Adipose tissue (tissue), 3 donors: ENCODE measurements around the gene OR2T4. TPM values are rescaled to one million over a fixed set of nuclear protein-coding genes. Genes with fewer than 3 reads are reported as not detected.

ENCODE experiments used
- H3K27ac ChIP-seq: one replicate; pipeline ENCODE4 v1.5.1; 2013; ENCODE audit warnings: low read depth, low read length
- WGBS, 3 donors: extraction: QIAGEN DNeasy Blood & Tissue Kit; methylation state at CpG; one replicate each; pipeline ENCODE4 v1.1.7; 2013; 5-methylcytosine and 5-hydroxymethylcytosine counted together
- polyA plus RNA-seq, 3 donors: library from polyadenylated mRNA; stranded (reverse); fragments of 200-250 nt; gene quantifications; one replicate each; pipeline ENCODE4 v1.2.3, GENCODE V29; 2013
- donor health status: healthy with polysubstance abuse.
- donor health status: Bipolar disorder and iron deficiency.
- donor health status: healthy.

OR2T4 gene, protein sequence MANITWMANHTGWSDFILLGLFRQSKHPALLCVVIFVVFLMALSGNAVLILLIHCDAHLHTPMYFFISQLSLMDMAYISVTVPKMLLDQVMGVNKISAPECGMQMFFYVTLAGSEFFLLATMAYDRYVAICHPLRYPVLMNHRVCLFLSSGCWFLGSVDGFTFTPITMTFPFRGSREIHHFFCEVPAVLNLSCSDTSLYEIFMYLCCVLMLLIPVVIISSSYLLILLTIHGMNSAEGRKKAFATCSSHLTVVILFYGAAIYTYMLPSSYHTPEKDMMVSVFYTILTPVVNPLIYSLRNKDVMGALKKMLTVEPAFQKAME
- polyA plus RNA-seq = not detected

DNA sequence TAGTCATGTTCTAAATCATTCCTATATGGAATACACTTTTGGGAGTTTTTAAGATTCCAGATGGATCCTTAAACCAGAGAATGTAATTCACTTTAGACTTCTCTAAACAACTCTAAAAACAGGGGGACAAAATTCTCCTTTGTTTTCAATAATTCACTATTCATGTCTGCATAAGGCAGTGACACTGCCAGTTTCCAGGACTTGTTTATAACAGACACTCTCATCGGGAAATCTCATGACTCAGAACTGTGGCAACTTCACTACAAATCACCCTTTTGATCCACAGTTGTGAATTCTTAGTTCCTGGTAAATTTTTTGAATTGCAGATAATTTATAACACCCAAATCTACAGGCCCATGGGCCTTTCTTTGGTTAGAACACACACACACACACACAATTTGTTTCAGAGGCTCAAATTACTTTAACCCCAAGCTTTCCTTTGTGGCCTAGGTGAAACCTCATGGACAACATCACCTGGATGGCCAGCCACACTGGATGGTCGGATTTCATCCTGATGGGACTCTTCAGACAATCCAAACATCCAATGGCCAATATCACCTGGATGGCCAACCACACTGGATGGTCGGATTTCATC, at the start of gene OR2T4:
OR2T4 (plus strand) TSS at position 545 of the 595 bp plus-strand sequence; CDS start at position 545, 0 bp downstream.
- 27 to 65% (median 52%) methylated on average over 3 of the region's 3 CpGs for WGBS, 3 donors
- no peak within 1 kb of the TSS for H3K27ac ChIP-seq

DNA sequence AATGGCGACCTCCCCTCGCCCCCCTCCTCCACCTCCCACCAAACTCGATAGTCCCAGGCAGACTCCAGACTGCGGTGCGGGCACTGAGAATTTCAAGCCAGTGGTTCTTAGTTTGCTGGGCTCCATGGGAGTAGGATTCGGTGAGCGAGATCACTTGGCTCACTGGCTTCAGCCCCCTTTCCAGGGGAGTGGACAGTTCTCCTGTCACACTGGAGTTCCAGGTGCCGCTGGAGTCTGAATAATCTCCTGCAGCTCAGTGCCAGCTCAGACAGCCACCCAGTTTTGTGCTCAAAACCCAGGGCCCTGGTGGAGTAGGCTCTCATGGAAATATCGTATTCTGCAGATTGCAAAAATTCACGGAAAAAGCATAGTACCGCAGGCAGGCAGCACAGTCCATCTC, 44.7 kb upstream of the OR2T4 start:
- H3K27ac ChIP-seq = no peak overlapping the region
- WGBS, 3 donors = 79 to 93% (median 89%) methylated on average over 11 of the region's 11 CpGs

DNA sequence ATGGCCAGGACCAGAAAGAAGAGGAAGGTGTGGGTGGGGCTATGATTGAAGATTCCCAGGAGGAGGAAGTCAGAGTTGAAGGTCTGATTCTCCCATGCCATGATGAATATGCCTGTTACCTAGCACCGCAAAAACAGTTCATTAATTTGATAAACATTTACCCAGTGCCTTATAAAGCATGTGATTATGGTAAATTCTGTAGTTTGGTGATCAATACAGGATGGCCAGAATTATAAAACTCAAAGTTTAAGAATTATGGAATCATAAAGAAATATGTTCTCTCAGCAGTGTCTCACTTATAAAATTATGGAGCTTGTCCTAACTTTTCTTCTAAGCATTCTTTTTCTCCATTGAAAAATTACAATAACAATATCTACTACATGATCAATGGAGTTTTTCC, 37.0 kb upstream of the OR2T4 start, which contains the start of gene OR2M7:
OR2M7 (minus strand) TSS at position 101 of the 400 bp plus-strand sequence; CDS start at position 101, 0 bp downstream.
- 79 to 92% (median 85%) methylated on average over 1 of the region's 1 CpG for WGBS, 3 donors
- H3K27ac ChIP-seq = no peak within 1 kb of the TSS

DNA sequence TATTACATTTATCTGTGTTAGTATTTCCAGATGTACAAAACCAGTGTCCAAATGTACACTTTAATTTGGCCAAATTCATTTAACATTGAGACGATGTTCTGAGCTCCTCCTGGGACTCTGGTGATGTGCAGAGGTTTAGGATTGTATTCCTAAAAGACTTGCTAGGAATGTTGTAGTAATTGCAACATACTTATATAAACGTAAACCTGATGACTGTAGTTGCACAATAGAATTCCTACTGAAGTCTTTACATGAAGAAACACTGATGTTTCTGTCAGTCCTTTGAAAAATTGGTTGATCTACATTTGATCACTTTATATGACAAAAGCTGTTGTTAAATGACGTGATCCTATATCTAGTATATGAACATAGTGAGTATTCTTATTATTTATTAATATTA, 18.0 kb upstream of the OR2T4 start:
- no peak overlapping the region for H3K27ac ChIP-seq

DNA sequence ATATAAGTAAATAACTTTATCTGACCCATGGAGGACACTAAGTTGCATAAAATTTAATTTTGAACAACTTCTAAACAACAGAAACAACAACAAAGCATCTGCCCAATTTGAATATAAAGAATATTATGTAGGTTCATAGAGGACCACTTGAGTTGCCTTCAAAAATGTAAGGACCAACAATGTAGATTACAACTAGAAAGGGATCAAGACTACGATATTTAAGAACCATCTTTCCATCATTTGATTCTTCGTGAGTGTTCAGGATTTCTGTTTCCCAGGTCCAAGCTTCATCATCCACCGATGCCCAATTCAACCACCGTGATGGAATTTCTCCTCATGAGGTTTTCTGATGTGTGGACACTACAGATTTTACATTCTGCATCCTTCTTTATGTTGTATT, 13.0 kb upstream of the OR2T4 start, which contains the start of gene OR14C36:
OR14C36 (plus strand) TSS at position 301 of the 400 bp plus-strand sequence; CDS start at position 301, 0 bp downstream.
- WGBS, 3 donors = 55 to 73% (median 69%) methylated on average over 4 of the region's 4 CpGs
- H3K27ac ChIP-seq = no peak within 1 kb of the TSS

More for the DNA sequence above, 18.0 kb upstream of the OR2T4 start:
- WGBS, 3 donors = 29 to 53% (median 46%) methylated on average over 3 of the region's 3 CpGs

DNA sequence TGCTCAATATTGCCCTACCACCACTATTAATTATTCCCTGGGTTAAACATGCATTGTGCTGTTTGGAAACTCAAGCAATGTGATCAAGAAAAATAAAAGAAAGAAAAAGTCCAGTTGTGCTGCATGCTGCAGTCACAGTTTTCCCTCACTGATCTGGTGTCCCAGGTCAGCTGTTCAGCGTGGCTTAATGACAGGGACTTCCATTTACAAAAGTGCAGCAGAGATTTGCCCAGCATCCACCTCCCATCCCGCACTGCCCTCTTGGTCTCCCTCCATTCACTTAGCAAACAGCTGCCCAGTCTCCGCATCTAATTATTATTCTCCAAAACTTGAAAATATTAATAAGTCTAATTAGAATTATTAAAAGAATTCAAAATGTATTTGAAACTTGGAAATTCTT, 2.0 kb upstream of the OR2T4 start:
- H3K27ac ChIP-seq = no peak overlapping the region
- 74 to 77% (median 77%) methylated on average over 3 of the region's 3 CpGs for WGBS, 3 donors

DNA sequence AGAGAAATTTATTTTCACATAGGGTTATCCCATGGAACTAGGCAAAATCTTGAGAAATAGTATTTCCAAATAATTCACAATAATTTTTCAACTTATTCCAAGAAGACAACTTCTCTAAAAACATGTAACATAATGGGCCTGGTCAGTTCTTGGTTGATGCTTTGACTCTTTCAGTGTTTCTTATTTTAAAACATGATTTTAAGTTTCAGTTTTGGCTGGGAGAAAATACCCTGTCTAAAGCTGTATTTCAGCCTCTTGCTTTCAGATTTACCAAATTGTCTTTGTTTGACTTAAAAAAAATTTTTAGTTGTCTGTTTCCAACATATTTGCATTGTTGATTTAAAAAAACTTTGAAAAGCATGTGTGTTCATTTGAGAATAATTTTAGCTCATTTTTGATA, 5.1 kb downstream of the OR2T4 start:
- H3K27ac ChIP-seq = no peak overlapping the region

DNA sequence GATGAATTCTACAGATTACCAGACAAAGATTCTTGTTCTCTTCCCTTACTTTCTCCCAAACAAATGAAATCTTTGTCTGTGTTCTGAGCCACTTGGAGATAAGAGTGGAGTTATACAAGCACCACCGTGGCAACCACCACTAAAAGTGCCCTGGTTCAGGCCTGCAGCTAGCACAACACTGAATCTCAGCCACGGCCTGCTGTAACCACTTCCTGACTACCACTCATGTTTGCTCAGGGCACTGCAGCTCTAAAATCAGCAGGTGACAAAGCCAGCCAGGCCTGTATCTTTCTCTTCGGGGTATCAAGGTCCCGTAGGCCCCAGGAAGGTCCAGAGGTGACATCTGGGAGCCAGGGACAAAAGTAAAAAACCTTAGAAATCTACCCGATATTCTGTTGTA, 10.9 kb downstream of the OR2T4 start:
- H3K27ac ChIP-seq = no peak overlapping the region
- WGBS, 3 donors = 53 to 56% (median 55%) methylated on average over 5 of the region's 5 CpGs

DNA sequence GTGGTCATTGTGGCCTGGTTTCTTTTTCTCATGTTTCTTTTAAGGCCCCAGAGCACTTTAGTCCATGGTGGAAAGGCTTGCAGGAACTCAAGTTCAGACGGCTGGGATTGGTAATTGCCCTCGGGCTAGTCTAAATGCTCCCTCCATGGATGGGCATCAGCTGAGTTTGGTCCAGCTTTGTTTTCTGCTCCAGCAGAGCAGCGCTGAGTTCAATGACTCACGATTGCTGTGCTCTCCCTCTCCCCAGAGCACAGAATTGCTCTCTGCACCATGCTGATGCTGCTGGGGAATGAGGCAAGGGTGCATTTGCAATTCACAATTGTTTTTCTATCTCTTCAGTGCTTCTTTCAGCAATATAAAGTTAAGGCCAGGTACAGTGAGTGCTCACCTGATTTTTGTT, 12.3 kb downstream of the OR2T4 start:
- WGBS, 3 donors = 71 to 81% (median 74%) methylated on average over 4 of the region's 4 CpGs

DNA sequence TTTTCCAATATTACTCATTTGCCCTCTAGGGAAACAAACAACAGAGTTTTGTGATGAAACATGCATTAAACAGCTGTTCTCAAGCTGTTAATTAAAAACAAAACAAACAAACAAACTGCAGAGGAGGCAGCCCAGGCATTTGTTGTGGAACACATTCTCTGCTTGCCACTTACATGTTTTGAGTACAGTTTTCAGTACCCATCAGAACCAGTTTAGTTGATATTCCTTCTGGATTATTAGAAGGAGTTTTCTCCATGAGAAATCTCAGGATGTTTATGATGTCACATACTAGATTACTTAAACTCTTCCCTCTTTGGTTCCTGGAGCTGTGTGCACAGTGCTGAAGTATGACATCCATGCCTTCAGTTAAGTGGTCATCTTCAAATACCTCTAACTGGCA, 14.0 kb downstream of the OR2T4 start, which contains the start of gene OR2T6:
OR2T6 (plus strand) TSS at position 301 of the 400 bp plus-strand sequence. CDS start 11,863 bp downstream, outside the sequence.
- no peak within 1 kb of the TSS for H3K27ac ChIP-seq

More for the DNA sequence above, 12.3 kb downstream of the OR2T4 start:
- no peak overlapping the region for H3K27ac ChIP-seq

DNA sequence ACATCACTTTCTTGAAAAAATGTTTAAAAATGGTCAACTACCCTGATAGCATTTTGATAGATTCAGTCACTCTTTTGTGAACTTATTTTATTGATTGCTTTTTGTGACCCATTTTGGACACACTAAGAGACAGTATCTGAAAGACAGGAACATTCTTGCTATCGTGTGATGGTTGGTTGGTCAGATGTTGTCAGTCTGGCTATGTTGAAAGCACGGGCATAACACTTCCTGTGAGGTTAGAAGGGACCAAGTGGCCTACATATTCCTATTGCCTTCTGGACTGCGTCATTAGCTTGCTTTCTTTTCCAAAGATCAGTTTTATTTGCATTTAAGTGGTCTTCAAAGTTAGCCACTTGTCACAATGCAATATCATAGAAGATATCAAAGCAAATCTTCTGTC, 15.5 kb downstream of the OR2T4 start:
- WGBS, 3 donors = 42 to 51% (median 49%) methylated on average over 3 of the region's 3 CpGs
- H3K27ac ChIP-seq = no peak overlapping the region

DNA sequence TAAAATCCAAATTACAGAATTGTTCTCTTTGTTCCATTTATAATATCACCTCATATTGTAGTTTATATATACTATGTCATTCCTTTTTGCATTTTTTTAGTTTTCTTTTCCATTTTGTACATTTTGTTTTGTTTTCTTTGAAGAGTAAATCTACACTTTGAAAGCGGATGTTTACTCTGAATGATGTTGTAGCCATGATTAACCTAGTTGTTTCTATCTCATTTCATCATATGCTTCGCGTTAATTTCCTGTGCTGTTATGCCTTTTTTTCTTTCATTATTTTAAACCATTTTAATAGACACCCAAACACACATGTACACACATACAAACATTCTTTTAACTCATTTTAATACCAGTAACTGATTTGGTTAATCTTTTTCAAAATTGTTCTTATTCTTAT, 19.4 kb downstream of the OR2T4 start:
- no peak overlapping the region for H3K27ac ChIP-seq
- WGBS, 3 donors = 82 to 91% (median 87%) methylated on average over 3 of the region's 3 CpGs

DNA sequence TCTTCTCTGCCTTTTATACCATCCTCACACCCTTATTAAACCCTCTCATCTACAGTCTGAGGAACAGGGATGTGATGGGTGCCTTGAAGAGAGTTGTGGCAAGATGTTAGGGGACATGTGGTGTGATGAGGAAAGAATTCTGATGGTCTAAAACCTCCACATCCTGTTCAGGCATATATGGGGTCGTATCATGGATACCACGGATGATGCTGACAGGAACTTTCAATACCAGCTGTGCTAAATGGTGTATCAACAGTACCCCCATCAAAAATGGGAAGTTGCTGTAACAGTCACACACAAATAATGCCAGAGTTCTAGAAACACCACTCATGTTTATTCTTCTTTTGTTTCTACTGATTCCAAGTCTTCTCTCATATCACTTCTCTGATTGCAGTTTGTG, 27.0 kb downstream of the OR2T4 start:
- H3K27ac ChIP-seq = no peak overlapping the region
- WGBS, 3 donors = 39 to 45% (median 41%) methylated on average over 2 of the region's 2 CpGs

DNA sequence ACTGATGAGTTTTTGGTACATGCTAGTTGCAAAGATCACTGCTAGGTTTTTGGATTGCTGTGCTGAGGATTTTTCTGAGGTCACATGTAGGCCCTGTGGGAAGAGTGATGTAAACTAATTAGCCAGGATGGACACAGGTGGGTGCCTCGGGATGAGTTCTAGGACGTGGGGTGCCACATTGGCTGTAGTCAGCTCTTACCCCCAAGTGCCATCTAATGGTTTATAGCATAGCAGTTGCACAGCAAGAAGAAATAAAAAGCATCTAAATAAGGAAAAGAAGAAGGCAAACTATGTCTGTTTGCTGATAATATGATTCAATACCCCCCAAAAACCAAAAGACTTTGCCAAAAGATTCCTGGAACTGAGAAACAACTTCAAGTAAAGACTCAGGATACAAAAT, 31.6 kb downstream of the OR2T4 start:
- H3K27ac ChIP-seq = no peak overlapping the region
- 45 to 64% (median 56%) methylated on average over 2 of the region's 2 CpGs for WGBS, 3 donors

DNA sequence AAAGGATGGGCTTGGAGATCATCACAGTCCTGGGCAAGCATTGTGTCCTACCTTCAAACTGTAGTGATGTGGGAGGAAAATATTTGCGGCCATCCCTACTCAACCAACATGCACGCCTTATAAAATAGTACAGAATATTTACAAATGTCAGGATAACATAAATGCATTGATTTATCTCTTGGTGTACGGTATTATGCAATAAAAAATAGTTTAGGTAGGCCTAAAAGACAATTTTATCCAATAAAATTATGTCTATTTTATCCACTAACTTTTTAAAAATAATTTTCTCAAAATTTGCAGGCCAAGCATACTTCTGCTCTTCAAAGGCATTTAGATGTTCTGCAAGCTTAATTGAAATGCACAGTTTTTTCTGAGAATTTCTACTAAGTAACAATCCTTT, 41.3 kb downstream of the OR2T4 start, which contains the start of gene OR2T1:
OR2T1 (plus strand) TSS at position 301 of the 400 bp plus-strand sequence. CDS start 3,100 bp downstream, outside the sequence.
- no peak within 1 kb of the TSS for H3K27ac ChIP-seq
- 64 to 79% (median 75%) methylated on average over 3 of the region's 3 CpGs for WGBS, 3 donors

DNA sequence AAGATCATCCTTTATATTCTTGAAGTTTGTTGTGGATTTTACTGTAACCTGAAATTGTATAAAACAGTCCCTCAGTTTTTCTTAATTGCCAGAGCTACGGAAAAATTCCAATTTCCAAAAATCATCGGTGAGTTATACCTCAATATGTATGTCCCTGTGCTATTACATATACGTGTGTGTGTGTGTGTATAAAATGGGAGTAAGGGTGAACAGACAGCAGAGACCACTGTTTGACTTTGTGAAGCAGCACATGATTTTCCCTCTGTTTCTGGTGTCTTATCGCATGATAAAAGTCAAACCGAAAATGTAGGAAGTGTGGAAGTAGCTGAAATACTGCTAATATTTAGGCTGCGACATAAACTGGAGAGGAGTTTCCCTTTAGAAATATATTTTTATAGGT, 42.6 kb downstream of the OR2T4 start:
- H3K27ac ChIP-seq = no peak overlapping the region
- 84 to 89% (median 86%) methylated on average over 6 of the region's 6 CpGs for WGBS, 3 donors

DNA sequence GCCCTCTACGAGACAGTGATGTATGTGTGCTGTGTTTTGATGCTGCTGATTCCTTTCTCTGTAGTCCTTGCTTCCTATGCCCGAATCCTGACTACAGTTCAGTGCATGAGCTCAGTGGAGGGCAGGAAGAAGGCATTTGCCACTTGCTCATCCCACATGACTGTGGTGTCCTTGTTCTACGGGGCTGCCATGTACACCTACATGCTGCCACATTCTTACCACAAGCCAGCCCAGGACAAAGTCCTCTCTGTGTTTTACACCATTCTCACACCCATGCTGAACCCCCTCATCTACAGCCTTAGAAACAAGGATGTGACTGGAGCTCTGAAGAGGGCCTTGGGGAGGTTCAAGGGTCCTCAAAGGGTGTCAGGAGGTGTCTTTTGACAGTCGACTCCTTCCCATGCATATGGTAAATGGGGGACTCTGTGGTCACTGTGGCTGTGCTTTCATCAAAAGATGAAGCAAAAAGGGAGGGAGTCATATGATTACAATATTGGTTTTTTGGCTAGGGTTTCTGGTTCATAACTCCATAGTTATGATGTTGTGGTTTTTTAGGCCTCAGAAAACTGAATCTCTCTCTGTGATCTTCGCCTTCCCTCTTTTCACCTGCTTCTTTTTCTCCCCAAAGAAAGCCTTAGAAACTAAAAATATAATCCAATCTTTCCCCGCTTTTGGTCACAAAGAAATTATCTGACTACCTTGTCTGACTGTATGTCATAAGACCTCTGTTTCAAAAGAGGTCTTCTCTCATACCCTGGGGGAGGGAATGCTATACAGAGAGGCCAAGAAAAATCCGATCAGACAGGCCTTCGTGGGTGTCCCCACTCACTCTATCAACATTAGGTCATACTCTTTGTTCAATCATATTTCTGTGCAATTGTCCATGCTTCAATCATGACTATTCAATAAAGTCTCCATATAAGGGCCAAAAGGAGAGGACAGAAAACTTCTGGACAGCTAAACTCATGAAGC, 45.5 kb downstream of the OR2T4 start:
- 62 to 73% (median 69%) methylated on average over 8 of the region's 8 CpGs for WGBS, 3 donors
- H3K27ac ChIP-seq = no peak overlapping the region
